Activated CD4-positive, alpha-beta T cell treated with anti-CD3 and anti-CD28 coated beads, Interleukin-2, amount 50 U/mL, for 1 hour (primary cell): ENCODE data around the gene CAV2.
A peak's percentile ranks its signal among the peaks of the same experiment; 100 is the strongest.

Experiments
- DNase-seq: peaks from one replicate; pipeline ENCODE4 v3.0.0-alpha.2; 2020

The CAV2 gene

GRCh38 chr7:116496653-116497052 is 2.9 kb upstream of the CAV2 start:
- DNase-seq: no peak

- no peak for DNase-seq
These were observed 1.8 kb upstream of the CAV2 start for GRCh38 chr7:116497708-116498107.

- no peak for DNase-seq
These were observed 728 bp downstream of the CAV2 start for GRCh38 chr7:116500078-116500853.

- DNase-seq: no peak
These were observed 2.1 kb downstream of the CAV2 start for GRCh38 chr7:116501425-116502167.

GRCh38 chr7:116502201-116503096 is 2.9 kb downstream of the CAV2 start:
- DNase-seq: no peak

DNA sequence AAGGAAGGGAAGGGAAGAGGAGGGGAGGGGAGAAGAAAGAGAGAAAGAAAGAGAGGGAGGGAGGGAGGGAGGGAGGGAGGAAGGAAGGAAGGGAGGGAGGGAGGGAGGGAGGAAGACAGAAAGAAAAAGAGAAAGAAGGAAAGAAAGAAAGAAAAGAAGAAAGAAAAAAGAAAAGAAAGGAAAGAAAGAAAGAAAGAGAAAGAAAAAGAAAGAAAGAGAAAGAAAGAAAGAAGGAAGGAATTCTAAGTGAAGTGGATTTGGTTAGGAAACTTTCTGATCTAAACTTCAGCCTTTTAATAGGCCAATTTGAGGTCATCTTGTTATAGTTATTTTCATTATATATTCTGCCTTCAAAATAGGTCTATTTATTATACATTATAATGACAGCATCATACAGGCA is 4.3 kb downstream of the CAV2 start:
- DNase-seq: no peak

- DNase-seq: no peak
These were observed 5.7 kb downstream of the CAV2 start for GRCh38 chr7:116505278-116505677.

DNA sequence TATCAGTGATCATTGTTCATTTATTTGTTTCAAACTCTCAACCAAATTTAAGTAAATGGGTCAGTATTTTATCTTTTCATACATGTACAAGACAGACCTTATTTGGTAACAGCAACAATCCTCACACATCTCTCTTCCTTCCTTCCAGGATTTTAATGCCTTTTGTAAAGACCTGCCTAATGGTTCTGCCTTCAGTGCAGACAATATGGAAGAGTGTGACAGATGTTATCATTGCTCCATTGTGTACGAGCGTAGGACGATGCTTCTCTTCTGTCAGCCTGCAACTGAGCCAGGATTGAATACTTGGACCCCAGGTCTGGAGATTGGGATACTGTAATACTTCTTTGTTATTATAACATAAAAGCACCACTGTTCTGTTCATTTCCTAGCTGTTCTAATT is 6.3 kb downstream of the CAV2 start:
- DNase-seq: no peak

- DNase-seq: no peak
These were observed 10.5 kb downstream of the CAV2 start for GRCh38 chr7:116509982-116510579.

DNA sequence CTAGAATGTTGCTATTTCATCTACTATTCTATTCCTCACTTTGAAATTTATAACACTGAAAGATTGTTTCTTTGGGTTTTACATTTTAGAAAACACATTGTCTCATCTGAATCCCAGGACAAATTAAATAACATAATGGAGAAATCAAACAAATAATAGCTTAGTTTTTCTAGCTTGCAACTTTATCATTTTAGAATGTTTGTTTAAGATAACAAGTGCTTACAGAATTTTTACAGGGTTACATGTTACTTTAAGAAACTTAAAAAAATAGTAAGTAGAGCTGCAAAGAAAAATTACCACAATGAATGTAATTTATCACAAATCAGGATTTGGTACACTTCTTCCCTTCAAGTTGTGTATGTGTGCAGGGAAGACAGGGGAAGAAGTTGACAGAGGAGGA is 11.3 kb downstream of the CAV2 start:
- no peak for DNase-seq

DNA sequence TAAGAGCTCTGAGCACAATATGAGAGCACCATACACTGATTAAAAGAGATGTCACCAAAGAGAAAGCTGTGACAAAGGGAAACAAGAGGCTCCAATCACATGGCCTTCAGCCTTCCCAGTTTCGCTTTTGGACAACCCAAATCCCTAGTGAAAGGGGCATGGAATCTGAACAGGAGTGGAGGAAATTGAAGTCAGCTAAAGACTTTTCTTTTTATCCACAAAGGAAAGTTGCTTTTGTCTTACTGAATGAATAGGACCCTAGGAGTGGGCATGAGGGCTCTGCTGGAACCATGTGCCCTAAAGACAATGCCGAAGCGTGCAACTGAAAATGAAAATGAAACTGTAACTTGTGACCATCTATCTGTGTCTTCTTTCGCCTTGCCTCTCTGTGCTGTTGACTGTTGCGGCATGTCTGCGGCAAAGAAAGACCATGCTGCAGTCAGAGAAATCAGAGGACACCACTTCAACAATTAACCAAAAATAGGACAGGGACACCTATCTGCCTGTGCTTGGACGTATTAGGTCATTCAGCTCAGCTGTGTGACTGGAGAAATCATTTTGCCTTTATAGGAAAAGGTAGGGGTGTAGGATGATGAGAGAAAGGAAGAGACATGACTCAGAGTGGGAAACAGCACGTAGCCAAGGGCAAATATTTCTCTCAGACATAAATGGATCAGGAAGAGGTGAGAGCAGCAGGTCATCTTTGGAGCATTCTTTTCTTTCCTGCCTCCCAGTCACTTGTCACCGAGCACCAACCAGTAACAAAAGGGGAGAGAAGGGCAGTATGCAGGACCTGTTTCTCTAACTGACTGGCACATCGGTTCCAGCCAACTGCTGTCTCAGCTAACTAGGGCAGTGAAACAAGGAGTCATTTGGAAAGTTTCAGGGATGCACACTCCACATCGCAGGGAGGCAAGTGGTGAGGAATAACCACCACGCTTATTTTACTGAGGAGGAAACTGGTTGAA is 12.3 kb downstream of the CAV2 start:
- no peak for DNase-seq

- DNase-seq: no peak
These were observed 13.1 kb downstream of the CAV2 start for GRCh38 chr7:116512520-116513188.

- DNase-seq: no peak
These were observed 16.0 kb downstream of the CAV2 start for GRCh38 chr7:116515584-116515983.

DNA sequence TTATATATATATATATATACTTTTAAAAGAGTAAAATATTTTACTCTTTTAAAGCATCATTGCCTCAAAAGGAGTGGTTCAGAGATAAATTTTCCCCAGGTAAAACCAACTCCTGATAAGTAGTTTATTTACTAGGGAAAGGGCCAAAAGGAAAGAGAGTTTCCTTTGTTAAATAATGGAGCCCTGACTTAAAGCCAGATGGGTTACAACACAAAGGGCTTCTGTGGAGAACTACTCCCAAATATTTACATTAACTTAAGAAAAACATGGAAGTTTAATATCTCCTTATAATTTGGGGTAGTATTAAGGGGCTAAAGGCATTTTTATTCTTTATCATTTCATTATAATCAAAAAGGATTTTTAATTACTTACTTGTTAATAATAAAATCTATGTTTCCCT is 16.8 kb downstream of the CAV2 start:
- DNase-seq: no peak

GRCh38 chr7:116517626-116518025 is 18.1 kb downstream of the CAV2 start:
- DNase-seq: no peak

DNA sequence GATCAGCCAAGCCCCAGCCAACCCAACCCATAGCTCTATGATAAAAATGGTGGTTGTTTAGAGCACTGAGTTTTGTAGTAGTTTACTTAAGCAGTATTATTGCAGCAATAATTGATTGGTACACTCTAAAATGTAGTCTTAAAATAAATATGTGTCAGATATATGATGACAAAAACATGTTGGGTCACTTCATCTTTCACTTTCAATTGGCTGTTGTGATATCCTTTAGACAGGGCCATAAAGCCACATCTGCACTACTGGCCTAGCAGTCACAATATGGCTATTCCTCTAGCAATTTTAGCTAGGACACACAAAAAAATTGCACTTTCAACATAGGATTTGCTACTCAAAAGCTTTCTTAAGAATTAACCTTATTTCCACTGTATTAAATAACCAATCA is 19.4 kb downstream of the CAV2 start:
- no peak for DNase-seq

DNA sequence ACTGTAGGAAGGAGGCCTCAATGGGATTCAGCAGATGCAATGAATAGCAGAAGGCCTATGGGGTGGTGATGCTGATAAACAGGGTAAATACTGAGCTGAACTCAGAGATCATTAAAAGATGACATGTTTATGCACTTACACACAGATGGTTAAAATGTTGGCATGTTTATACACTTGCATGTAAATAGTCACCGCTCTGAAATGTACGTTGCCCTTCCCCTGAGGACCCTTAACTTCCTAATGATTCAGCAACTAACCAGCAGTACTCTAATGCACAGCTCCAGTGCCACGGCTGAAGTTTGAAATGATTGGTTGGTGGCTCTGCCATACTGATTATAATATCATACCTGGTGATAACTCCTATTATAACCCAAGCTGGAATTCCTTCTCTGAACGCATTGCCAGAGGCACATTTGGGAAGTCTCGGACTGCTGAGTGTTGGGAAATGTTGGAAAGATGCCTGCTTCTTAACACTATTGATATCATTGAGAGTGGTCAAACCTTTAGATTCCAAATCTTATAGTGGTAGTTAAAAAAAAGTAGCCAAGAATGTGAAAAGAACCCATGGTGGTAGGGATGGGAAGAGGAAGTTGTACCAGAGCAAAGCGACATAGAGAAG is 21.6 kb downstream of the CAV2 start:
- DNase-seq: no peak

- DNase-seq: no peak
These were observed 22.7 kb downstream of the CAV2 start for GRCh38 chr7:116522247-116522646.

GRCh38 chr7:116524221-116524608 is 24.7 kb downstream of the CAV2 start:
- DNase-seq: no peak

DNA sequence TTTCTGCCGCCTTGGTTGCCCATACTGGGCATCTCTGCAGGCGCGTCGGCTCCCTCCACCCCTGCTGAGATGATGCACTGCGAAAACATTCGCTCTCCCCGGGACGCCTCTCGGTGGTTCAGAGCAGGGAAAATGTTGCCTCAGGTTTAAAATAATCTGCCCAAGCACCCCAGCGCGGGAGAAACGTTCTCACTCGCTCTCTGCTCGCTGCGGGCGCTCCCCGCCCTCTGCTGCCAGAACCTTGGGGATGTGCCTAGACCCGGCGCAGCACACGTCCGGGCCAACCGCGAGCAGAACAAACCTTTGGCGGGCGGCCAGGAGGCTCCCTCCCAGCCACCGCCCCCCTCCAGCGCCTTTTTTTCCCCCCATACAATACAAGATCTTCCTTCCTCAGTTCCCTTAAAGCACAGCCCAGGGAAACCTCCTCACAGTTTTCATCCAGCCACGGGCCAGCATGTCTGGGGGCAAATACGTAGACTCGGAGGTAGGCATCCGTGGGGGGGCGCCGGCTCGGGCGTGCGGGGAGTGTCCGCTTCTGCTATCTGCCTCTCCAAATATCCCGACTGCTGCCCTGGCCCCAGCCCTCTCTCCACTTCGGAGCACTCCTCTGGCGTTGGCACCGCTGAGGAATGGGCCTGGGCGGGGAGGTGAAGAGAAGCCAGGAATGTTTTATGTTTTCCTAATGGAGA is 25.2 kb downstream of the CAV2 start, which contains the start of gene CAV1:
TSS of gene CAV1 (plus strand) at position 428 of the 689 bp plus-strand sequence. CDS start at position 455, 27 bp downstream.
- DNase-seq: peak; percentile 30
